A204.1 (cell line): Measurements from ENCODE around the gene CLOCK.

Experiments used
- FAIRE-seq: peaks from 2 replicates; lab custom pipeline; 2012; peaks lifted over from hg19 to GRCh38; lab: Jason Lieb, UNC

The CLOCK gene

DNA sequence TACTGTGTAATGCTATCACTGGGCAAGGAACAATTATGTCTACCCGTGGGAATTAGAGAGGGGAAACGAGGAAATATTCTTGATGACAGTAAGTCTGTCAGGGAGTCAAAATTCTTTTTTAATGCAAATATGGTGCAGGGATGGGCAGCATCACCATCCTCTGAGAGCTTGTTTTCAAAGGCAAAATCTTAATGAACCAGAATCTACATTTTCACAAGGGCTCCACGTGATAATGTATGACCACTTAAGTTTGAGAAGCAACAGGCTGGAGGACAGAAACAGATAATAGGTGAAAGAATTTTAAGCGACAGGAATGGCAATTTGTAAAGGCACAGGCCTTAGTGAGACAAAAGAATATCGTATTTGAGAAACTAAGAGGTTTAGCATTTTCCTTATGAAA is 63.4 kb downstream of the CLOCK start:
- no peak for FAIRE-seq

DNA sequence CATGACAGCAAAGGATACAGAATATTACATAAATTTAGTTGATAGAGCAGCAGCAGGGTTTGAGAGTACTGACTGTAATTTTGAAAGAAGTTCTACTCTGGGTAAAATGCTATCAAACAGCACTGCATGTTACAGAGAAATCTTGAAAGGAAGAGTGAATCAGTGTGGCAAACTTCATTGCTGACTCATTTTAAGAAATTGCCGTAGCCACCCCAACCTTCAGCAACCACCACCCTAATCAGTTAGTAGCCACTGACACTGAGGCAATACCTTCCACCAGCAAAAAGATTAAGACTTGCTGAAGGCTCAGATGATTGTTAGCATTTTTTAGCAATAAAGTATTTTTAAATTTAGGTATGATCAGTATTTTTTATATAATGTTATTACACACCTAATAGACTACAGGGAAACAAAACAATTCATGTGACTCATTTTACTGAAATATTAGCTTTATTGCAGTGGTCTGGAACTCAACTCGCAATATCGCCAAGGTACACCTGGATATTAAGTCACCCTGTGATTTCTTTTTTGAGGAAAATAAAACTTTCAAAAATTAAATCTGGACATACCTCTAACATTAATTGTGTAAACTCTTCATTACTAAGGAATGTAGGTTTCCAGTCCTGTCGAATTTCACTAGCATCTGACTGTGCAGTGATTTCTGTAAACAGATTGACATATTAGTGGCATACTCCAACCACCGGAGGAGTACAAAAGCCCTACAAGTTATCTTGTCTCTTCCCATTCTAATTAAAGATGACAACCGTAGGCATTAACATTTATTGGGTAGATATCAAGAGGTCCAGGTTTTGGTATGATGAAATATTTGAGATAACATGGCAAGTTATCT is 71.1 kb downstream of the CLOCK start:
- no peak for FAIRE-seq

DNA sequence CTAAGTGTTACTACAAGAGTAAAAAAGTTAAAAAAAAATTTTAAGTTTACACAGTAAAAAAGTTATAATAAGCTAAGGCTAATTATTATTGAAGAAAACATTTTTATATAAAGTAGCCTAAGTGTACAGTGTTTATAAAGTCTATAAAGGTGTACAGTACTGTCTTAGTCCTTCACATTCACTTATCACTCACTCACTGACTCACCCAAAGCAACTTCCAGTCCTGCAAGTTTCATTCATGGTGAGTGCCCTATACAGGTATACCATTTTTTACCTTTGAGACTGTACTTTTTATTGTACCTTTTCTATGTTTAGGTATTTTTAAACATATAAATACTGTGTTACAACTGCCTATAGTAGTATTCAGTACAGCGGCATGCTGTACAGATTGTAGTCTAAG is 76.7 kb downstream of the CLOCK start:
- no peak for FAIRE-seq

DNA sequence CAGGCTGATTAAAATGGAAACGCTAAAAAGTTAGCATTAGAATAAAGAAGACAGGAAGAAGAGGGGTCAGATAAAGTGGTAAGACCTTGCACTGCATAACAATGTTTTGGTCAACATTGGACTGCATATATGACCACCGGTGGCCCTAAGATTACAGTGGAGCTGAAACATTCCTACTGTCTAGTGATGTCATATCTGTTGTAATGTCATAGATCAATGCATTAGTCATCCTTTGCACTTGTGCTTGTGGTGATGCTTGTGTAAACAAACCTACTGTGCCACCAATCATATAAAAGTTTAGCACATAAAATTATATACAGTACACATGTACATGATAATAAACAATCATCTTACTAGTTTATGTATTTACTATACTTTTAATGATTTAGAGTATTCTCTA is 78.0 kb downstream of the CLOCK start:
- no peak for FAIRE-seq

DNA sequence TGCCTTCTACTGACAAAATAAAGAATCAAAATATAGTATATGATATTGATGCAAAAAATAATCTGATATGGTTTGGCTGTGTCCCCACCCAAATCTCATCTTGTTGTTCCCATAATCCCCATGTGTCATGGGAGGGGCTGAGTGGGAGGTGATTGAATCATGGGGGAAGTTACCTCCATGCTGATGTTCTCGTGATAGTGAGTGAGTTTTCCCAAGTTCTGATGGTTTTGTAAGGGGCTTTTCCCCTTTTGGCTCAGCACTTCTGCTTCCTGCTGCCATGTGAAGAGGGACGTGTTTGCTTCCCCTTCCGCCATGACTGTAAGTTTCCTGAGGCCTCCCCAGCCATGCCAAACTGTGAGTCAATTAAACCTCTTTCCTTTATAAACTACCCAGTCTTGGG is 80.7 kb downstream of the CLOCK start:
- FAIRE-seq, result no peak

DNA sequence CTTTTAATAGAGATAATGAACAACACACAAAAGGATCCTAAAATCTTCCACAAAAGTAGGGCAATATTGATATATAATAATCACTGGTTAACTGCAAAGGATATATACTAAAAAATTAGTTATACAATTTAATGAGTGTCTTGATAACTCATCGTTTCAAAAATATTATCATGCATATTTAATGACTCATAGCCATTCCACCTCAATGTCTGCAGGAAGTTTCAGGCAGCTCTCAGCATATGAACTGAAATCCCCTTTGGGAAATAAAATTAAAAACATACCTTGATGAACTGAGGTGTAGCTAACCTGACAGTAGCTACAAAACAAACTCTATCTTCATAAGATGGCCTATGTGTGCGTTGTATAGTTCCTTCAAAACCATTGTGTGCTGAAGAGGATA is 88.1 kb downstream of the CLOCK start:
- FAIRE-seq, result peak; percentile 58

DNA sequence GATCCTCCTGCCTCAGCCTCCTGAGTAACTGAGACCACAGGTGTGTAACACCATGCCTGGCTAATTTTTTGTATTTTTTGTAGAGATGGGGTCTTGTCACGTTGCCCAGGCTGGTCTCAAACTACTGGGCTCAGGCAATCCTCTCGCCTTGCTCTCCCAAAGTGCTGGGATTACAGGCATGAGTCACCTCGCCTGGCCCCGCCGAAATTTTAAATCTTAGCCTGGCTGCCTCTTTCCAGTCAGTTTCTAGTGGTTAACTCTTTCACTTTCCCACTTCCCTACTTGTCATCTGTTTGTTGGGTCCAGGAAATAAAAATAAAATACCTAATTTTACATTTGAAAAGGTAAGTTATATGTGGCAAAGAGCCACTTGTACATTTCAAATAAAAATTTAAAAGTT is 88.5 kb downstream of the CLOCK start:
- FAIRE-seq, result no peak

DNA sequence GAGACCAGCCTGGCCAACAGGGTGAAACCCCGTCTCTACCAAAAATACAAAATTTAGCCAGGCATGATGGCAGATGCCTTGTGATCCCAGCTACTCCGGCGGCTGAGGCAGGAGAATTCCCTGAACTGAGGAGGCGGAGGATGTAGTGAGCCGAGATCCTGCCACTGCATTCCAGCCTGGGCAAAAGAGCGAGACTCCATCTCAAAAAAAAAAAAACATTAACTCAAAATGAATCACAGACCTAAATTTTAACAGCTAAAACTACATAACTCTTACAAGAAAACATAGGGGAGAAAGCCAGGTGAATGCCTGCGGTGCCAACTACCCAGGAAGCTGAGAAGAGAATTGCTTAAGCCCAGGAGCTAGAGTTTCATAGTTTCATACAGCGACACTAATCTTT is 96.1 kb downstream of the CLOCK start:
- FAIRE-seq, result no peak

DNA sequence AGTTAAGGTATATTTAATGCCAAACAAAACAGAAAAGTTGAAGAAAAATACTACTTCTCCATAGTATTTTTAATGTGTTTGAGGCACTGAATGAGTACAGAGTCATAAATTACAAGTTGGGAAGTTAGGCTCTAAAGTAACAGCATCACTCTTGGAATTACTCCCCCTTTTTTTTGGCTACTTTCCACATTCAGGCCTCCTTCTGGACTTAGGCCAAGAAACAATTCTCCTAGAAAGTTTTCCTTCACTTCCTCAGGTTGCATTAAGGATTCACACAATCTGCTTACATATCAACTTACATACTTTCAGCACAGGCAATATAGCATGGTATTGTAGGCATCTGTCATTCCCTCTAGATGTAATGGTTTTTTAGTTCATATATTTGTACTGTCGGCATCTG is 98.9 kb downstream of the CLOCK start:
- FAIRE-seq, result no peak

DNA sequence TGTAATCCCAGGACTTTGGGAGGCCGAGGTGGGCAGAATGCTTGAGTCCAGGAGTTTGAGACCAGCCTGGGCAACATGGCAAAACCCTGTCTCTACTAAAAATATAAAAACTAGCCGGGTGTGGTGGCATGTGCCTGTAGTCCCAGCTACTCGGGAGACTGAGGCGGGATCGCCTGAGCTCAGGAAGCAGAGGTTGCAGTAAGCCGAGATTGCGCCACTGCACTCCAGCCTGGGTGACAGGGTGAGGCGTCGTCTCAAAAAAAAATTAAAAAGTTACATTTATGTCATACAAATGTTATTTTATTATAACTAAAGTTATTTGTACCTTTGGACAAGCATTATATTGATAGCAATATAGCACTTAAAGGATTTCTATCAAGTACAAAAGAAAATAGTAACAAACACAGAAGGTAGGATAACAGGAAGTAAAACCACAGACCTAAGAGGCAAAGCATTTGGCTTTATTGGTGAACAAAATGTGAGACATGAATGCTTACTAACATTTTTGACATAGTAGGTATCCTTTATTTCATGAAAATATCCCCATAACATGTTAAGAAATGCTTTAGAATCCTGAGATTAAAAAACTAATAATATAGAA is 99.5 kb downstream of the CLOCK start:
- no peak for FAIRE-seq

DNA sequence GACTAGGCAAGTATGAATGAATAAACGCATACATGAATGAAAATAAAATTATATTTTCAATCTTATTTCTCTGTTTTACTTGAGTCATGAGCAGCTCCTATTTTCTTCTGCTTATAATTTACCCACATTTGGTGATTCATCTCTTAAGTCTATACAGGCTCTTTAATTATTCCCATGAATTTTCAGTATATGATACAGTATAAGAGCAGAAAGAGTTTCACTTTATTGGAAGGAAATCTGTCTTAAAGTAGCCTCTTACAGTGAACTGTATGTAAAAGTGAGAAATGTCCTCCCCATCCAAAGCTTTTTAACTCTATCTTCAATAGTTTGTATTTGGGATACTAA is 100.2 kb downstream of the CLOCK start:
- FAIRE-seq, result no peak

DNA sequence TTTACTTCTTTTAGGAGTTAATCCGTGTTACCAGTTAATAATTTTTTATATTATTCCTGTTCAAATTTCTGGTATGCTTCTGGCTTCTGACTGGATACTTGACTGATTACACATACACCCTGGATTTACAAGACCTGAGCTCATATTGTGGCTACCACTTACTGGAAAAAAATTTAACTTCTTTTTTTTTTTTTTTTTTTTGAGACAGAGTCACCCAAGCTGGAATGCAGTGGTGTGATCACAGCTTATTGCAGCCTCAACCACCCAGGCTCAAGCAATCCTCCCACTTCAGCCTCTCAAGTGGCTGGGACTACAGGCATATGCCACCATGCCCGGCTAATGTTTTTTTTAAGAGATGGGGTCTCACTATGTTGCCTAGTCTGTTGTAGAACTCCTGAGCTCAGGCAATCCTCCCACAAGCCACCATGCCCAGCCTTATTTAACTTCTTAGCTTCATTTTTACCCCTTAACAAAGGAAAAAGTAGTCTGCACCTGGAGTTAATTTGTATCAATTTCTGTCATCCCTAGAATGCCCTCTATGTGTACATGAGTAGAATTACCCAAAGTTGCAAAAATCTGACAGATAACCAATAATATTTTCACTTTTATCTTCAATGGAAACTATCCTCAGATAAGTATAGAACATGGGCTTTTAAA is 100.7 kb downstream of the CLOCK start:
- peak; percentile 25 for FAIRE-seq

DNA sequence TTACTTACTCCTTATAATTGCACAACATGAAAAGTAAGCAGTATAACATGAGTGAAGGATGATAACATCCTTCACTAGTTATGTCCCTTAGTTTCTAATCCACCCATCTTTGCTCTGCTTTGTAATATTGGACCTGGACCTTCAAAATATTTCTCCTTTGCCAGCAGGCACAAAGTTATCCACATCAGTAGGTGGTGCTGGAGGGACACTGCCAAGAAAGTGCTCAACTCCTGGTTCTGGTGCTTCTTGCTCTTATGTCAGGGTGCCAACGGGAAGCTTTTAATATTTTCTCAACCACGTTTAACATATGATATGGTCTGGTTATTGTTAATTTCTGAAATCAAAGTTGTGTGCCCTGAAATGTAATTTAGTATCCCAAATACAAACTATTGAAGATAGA is 101.9 kb downstream of the CLOCK start:
- FAIRE-seq, result no peak

DNA sequence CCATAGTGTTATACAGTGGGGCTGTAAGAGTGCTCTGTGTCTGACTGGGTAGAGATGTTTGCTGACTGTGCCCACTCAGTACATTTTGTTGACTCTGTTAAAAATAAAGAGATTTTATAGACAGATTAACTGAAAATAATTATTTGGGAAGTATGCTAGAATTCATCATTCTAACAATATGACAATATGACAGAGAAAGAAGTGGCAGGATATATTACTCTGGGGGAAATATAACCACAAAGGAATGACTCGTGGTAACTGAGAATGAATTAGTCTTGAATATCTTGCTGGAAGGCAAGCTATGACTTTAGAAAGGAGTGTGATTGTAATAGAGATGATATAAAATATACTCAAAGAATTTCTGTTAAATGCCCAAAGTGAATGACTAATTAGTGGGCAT is 104.2 kb downstream of the CLOCK start:
- FAIRE-seq, result no peak

DNA sequence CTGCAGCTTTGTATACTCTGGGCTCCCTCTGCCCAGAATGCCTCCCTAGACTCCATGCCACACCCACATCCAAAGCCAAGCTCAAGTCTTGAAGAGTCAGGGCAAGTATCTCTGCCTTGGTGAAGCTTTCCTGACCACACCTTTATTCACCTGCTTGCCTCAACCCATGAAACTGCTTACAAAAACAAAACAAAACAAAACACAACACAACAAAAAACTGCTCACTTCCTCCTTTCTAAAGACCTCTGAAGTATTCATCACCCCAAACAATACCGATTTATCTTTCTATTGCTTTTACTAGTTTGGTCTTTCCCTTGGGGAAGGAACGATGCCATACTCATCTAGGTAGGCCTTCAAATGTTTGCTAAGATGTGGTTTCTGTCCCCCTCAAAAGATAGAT is 105.9 kb downstream of the CLOCK start:
- FAIRE-seq, result no peak

DNA sequence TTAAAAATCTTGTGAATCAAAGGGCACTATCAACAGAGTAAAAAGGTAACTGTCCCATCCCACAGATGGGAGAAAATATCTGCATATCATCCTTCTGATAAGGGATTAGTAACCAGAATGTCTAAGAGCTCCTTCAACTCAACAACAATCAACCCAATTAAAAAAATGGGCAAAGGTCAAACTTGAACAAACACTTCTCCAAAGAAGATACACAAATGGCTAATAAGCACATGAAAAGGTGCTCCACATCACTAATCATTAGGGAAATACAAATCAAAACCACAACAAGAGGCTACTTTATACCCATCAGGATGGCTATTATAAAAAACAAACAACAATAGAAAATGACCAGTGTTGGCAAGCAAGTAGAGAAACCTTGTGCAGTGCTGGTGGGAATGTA is 107.7 kb downstream of the CLOCK start:
- FAIRE-seq, result no peak

DNA sequence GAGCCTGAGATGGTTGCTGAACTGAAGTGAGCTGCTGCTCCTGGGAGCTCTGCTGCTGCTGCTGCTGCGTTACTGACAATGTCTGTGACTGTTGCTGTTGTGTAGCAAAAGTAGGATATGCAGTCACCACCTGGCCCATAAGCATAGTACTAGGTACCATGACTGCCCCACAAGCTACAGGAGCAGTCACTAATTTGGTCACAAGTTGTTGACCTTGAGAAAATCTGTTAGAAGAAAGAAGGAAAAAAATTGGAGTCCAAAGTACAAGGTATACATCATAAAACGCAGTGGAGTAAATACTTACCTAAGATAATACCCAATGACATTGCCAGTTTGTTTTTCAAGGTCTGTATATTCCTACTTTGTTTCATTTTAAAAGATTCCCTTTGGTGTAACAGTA is 108.4 kb downstream of the CLOCK start:
- FAIRE-seq, result no peak

DNA sequence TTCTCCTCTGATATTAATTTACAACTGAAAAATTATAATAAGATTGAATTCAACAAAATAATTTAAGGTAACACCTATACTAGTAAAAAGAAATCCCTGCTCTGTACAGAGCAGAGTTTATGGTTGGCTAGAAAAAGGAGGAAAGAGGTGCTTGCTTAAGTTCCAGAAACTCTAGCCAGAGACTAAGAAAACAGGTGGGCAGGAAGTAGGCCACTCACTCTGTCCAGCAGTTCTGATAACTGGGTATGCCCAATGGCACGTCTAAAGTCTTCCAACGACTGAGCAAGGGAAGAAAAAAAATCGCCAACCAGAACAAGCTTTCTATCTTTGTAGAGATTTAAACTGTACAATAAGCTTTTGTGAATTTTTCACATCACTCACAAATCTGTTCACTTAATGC is 108.9 kb downstream of the CLOCK start:
- FAIRE-seq, result no peak

DNA sequence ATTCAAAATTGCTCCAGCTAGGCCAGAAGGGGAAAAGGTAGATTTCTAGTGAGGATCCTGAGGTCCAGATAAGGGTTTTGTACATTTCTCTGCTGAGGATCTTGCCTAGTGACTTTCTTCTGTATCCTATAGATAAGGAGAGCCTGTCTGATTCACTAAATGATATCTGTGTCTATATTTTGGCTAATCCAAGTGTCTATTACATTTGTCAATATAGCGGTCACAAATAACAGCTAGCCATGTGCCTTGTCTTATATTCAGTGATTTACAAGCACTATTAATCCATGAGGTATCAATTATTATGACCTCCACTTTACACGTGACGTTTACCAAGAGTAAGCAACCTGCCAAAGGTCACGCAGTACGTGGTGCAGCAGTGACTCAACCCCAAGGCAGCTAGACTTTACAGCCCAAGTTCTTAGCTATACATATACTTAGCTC is 109.3 kb downstream of the CLOCK start:
- no peak for FAIRE-seq

DNA sequence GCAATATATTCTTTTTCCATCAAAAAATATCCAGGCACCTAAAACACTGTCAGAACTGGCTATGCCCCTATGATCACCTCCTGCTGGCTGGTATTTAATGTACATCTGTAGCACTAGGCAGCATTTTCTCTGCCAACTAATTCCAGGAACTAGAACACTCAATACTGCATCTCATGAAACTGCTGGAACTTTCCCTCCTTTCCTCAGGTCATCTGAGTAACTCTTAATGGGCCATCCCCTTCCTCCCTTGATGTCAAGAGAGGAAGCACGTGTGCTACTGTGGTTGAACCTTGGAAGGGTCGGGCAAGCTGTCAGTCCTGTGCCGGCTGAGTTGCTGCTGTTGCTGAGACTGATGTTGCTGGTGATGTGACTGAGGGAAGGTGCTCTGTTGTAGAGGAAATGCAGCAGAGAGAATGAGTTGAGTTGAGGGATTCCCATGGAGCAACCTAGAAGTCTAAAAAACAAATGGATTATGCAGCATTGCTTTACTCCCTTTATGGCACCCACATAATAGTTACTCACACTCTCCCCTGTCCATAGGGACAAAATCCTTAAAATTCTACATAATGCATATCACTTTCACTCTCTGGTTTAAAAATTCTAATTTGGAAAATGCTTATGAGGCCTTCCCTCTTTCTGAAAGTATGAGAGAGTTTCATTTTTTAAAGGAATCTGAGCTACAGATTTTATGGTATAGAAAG is 111.4 kb downstream of the CLOCK start:
- no peak for FAIRE-seq

DNA sequence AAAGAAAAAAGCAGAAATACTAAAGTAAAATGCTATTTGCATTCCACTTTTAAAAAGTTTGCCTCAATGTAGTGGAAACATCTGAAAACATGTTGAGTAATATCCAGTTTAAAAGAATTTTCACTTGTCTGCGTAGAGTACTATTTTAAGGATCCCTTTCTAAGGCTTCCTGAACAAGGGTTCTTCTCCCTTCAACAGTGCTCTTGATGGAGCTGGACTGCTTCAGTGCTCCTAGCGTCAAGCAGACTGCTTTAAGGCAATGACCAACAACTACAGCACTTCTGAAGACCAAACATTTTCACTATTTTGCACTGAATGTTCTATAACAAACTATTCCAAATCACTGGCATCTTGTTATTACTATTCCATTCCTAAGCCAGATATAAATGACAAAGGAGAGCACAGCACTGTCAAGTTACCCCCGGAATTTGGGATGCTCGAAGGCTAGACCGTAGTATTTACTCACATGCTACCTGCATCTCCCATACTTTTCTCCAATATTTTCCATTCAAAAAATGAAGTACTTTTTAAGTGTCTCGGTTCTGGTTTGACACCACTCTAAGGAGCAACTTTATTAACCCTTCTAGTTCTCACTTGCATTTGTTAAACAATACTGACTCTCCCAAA is 114.9 kb downstream of the CLOCK start:
- FAIRE-seq, result no peak

DNA sequence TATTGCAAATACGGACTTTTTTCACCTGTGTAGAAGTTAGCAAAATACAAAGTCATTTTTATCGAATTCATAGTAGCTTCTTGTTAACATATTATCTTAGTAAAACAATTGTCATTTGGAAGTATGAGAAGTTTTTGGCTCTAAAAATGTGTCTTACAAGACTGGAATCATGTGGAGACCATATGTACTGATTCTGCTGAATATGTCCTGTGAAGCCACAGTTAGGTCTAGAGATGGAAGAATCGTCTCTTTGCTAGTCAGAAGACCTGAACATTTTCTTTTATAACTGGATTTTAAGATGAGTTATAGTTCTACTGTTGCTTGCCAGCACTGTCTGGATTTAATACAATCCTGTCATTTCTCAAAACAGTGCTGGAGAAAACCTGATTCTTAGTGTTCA is 121.9 kb downstream of the CLOCK start:
- FAIRE-seq, result no peak

DNA sequence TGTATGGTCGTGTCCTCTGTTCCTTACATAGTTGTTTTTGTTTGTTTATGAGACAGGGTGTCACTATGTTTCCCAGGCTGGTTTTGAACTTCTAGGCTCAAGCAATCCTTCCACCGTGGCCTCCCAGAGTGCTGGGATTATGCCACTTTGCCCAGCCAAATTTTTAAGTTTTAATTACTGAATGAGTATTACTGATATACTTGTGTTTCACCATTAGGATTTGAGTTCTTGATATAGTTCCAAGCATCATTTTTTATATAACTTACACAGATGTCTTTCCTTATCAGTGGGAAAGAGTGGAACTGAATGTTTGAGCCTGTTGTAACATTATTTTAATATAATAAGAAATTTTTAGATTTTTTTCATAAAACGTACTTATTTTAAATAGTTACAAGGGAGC is 130.5 kb downstream of the CLOCK start:
- FAIRE-seq, result no peak
